DMS79 (cell line): ENCODE measurements around the gene ACAP1.

Experiments used
- DNase-seq: peaks from one replicate; lab custom pipeline; 2025; lab: John Stamatoyannopoulos, UW

The ACAP1 gene

GRCh38 chr17:7336240-7337175, at the start of gene ACAP1:
Gene ACAP1 (plus strand): TSS chr17:7336529. CDS start chr17:7336735, 206 bp downstream.
- DNase-seq: no peak

GRCh38 chr17:7289256-7290032, 46.9 kb upstream of the ACAP1 start:
- DNase-seq: no peak

- DNase-seq: no peak
Measured at GRCh38 chr17:7290166-7290565, 46.2 kb upstream of the ACAP1 start.

GRCh38 chr17:7290685-7291084, 45.6 kb upstream of the ACAP1 start:
- no peak for DNase-seq

- DNase-seq: no peak
Measured at GRCh38 chr17:7292194-7292593, 44.1 kb upstream of the ACAP1 start.

GRCh38 chr17:7292729-7293128, 43.6 kb upstream of the ACAP1 start:
- no peak for DNase-seq

GRCh38 chr17:7293159-7293558, 43.2 kb upstream of the ACAP1 start:
- DNase-seq: no peak

- no peak for DNase-seq
Measured at GRCh38 chr17:7293816-7294613, 42.3 kb upstream of the ACAP1 start.

- DNase-seq: peak; percentile 72
Measured at GRCh38 chr17:7294614-7295153, 41.6 kb upstream of the ACAP1 start, which contains the start of gene YBX2. Gene YBX2 (minus strand): TSS chr17:7294639. CDS start chr17:7294500, 139 bp downstream.

GRCh38 chr17:7295230-7296180, 40.8 kb upstream of the ACAP1 start:
- DNase-seq: peak; percentile 32

- DNase-seq: peak; percentile 29
Measured at GRCh38 chr17:7296189-7296861, 40.0 kb upstream of the ACAP1 start.

GRCh38 chr17:7304179-7304578, 32.1 kb upstream of the ACAP1 start:
- DNase-seq: no peak

GRCh38 chr17:7306911-7307685, 29.2 kb upstream of the ACAP1 start, which contains the start of gene EIF5A:
Gene EIF5A (plus strand): TSS chr17:7307628. CDS start chr17:7309636, 2,008 bp downstream.
- DNase-seq: peak; percentile 100

GRCh38 chr17:7307686-7308624, 28.4 kb upstream of the ACAP1 start:
- DNase-seq: peak; percentile 2

GRCh38 chr17:7308625-7309433, 27.5 kb upstream of the ACAP1 start:
- peak; percentile 44 for DNase-seq

GRCh38 chr17:7309628-7310027, 26.7 kb upstream of the ACAP1 start:
- DNase-seq: no peak

- DNase-seq: no peak
Measured at GRCh38 chr17:7311110-7311705, 25.1 kb upstream of the ACAP1 start.
